Progenitor cell of endocrine pancreas (in vitro differentiated cells): ENCODE results near the gene SH3RF2. TPM values are rescaled to one million over a fixed set of nuclear protein-coding genes. Genes with fewer than 3 reads are reported as not detected.
"Not testable (repeated sequence)": the region's sequence is repeated elsewhere in the genome, so short reads cannot be mapped to it uniquely, and the experiment has no call there.

ENCODE experiments used
- DNase-seq: peaks from one replicate; pipeline ENCODE4 v3.0.0; 2021; ENCODE audit warnings: low spot score; ENCODE audit not compliant: unreplicated experiment
- H3K27ac Mint-ChIP-seq: 2 replicates; pipeline ENCODE4 v1.8.0; 2021; ENCODE audit warnings: mild to moderate bottlenecking, moderate library complexity, mixed read lengths
- H3K27me3 Mint-ChIP-seq: 2 replicates; pipeline ENCODE4 v1.8.0; 2021; ENCODE audit warnings: mixed read lengths
- H3K36me3 Mint-ChIP-seq: 2 replicates; pipeline ENCODE4 v1.8.0; 2022; ENCODE audit warnings: mixed read lengths; ENCODE audit not compliant: insufficient read depth
- H3K4me1 Mint-ChIP-seq: 2 replicates; pipeline ENCODE4 v1.8.0; 2021; ENCODE audit warnings: low read depth, mixed read lengths
- H3K4me3 Mint-ChIP-seq: 2 replicates; pipeline ENCODE4 v1.8.0; 2021; ENCODE audit warnings: low read depth, mild to moderate bottlenecking, moderate library complexity, mixed read lengths
- H3K9me3 Mint-ChIP-seq: 2 replicates; pipeline ENCODE4 v1.8.0; 2021; ENCODE audit warnings: low read depth, mixed read lengths
- total RNA-seq: library from RNA; stranded (reverse); gene quantifications from 2 replicates; pipeline ENCODE4 v1.2.1, GENCODE V29; 2021
- TF ChIP-seq, protein P1 (sequence below): fragments of 200-600 bp; sonication (generic); IDR thresholded peaks from one replicate; pipeline ENCODE4 v1.5.0; 2021; ENCODE audit warnings: antibody characterized with exemption, mild to moderate bottlenecking; ENCODE audit not compliant: unreplicated experiment

SH3RF2 gene
- total RNA-seq, 1 donor from 2014 or later = 17.6 TPM

- Mint-ChIP-seq H3K4me3 (no peak overlapping the region), H3K27ac (no peak overlapping the region), H3K36me3 (peaks cover 10% of the 10 kb centered on the region), H3K9me3 (peaks cover 13% of the 10 kb centered on the region), H3K27me3 (no peaks in the 10 kb centered on the region), H3K4me1 (peaks cover 7% of the 10 kb centered on the region)
- TF ChIP-seq, protein P1, sequence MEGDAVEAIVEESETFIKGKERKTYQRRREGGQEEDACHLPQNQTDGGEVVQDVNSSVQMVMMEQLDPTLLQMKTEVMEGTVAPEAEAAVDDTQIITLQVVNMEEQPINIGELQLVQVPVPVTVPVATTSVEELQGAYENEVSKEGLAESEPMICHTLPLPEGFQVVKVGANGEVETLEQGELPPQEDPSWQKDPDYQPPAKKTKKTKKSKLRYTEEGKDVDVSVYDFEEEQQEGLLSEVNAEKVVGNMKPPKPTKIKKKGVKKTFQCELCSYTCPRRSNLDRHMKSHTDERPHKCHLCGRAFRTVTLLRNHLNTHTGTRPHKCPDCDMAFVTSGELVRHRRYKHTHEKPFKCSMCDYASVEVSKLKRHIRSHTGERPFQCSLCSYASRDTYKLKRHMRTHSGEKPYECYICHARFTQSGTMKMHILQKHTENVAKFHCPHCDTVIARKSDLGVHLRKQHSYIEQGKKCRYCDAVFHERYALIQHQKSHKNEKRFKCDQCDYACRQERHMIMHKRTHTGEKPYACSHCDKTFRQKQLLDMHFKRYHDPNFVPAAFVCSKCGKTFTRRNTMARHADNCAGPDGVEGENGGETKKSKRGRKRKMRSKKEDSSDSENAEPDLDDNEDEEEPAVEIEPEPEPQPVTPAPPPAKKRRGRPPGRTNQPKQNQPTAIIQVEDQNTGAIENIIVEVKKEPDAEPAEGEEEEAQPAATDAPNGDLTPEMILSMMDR = no peak
- no peak for DNase-seq
These were observed 52.6 kb downstream of the SH3RF2 start for GRCh38 chr5:145988993-145989392.

DNA sequence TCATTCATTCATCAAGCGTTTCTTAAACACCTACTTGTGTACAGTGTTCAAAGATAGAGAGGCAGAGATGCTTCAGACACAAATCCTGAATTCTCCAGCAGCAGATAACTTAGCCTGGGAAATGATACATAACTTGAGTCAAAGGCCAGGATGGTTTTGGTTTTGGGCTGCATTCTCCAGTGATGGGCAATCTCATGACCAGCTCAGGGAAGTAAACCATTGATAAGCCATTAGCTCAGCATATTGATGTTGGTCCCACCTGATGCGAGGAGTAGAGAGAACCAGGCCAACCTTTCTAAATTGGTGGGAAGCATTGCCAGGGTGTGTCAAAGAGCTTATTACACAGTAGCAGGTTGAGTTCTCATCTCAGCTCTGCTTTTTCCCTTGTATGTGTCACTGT, 53.0 kb downstream of the SH3RF2 start:
- Mint-ChIP-seq H3K27me3 (no peaks in the 10 kb centered on the region), H3K4me1 (peaks cover 5% of the 10 kb centered on the region), H3K36me3 (peaks cover 15% of the 10 kb centered on the region), H3K9me3 (peaks cover 17% of the 10 kb centered on the region), H3K27ac (no peak overlapping the region), H3K4me3 (no peak overlapping the region)
- DNase-seq = no peak
- TF ChIP-seq, protein P1 = no peak

- H3K4me1 Mint-ChIP-seq = peaks cover 5% of the 10 kb centered on the region
- peaks cover 16% of the 10 kb centered on the region for H3K36me3 Mint-ChIP-seq
- no peaks in the 10 kb centered on the region for H3K27me3 Mint-ChIP-seq
- H3K4me3 Mint-ChIP-seq = no peak overlapping the region
- DNase-seq = no peak
- H3K9me3 Mint-ChIP-seq = peaks cover 17% of the 10 kb centered on the region
- no peak overlapping the region for H3K27ac Mint-ChIP-seq
- TF ChIP-seq, protein P1 = no peak
These were observed 53.8 kb downstream of the SH3RF2 start for GRCh38 chr5:145990170-145990569.

DNA sequence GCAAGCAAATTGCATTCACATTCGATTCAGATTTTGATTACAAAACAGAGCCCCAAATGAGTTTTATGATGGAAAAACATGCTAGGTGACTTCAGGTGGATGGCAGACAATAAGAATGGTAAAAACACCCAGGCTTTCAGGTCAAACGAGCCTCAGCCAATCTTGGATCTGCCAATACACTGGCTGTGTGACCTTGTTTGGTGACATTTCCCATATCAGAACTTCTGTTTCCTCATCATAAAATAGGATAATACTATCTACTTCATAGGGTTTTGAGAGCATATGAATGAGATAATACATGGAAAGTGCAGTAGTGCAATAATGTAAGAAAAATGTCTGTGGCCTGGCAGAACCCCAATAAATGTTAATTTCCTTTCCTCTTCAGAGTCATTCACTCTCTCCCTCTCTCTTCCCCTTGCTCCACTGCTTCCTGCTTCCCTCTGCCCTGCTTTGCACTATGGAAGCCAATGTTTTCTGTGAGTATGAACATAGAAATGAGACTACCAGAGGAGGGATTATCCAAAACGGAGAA, 54.7 kb downstream of the SH3RF2 start:
- Mint-ChIP-seq H3K27ac (no peak overlapping the region), H3K36me3 (peaks cover 16% of the 10 kb centered on the region), H3K27me3 (no peaks in the 10 kb centered on the region), H3K4me1 (peaks cover 3% of the 10 kb centered on the region), H3K9me3 (peaks cover 17% of the 10 kb centered on the region), H3K4me3 (no peak overlapping the region)
- DNase-seq = no peak
- TF ChIP-seq, protein P1 = no peak

- not testable (repeated sequence) for H3K27ac Mint-ChIP-seq, H3K27me3 Mint-ChIP-seq, H3K4me1 Mint-ChIP-seq, H3K4me3 Mint-ChIP-seq, DNase-seq
- peaks cover 16% of the 10 kb centered on the region for H3K36me3 Mint-ChIP-seq
- peaks cover 17% of the 10 kb centered on the region for H3K9me3 Mint-ChIP-seq
These were observed 57.2 kb downstream of the SH3RF2 start for GRCh38 chr5:145993538-145993937.

- Mint-ChIP-seq H3K27me3 (no peaks in the 10 kb centered on the region), H3K36me3 (peaks cover 20% of the 10 kb centered on the region), H3K27ac (no peak overlapping the region), H3K4me3 (no peak overlapping the region), H3K4me1 (peaks cover 8% of the 10 kb centered on the region), H3K9me3 (peaks cover 17% of the 10 kb centered on the region)
- DNase-seq = no peak
- TF ChIP-seq, protein P1 = no peak
These were observed 59.8 kb downstream of the SH3RF2 start for GRCh38 chr5:145996135-145996534.
